Neural progenitor cell (in vitro differentiated cells): ENCODE measurements around the gene ERMAP. TPM values are rescaled to one million over a fixed set of nuclear protein-coding genes. Genes with fewer than 3 reads are reported as not detected.

Experiments
- DNase-seq: peaks from one replicate; pipeline ENCODE4 v3.0.0-alpha.2; 2016; ENCODE audit warnings: low spot score
- H2AFZ ChIP-seq: fragments of 200-600 bp; sonication (generic); replicated peaks from 2 replicates; pipeline ENCODE4 v1.6.1; 2016; ENCODE audit warnings: antibody characterized with exemption
- H3F3A ChIP-seq: fragments of 200-600 bp; sonication (generic); 2 replicates; pipeline ENCODE4 v1.6.1; 2016; ENCODE audit warnings: antibody characterized with exemption, low read depth
- H3K27ac ChIP-seq: fragments of 200-600 bp; sonication (generic); 2 replicates; pipeline ENCODE4 v1.5.1; 2016; ENCODE audit warnings: mild to moderate bottlenecking
- H3K27me3 ChIP-seq: fragments of 200-600 bp; sonication (generic); 2 replicates; pipeline ENCODE4 v1.6.1; 2016; ENCODE audit warnings: mild to moderate bottlenecking, moderate library complexity
- H3K36me3 ChIP-seq: fragments of 200-600 bp; sonication (generic); 2 replicates; pipeline ENCODE4 v1.5.1; 2016
- H3K4me1 ChIP-seq: fragments of 200-600 bp; sonication (generic); 2 replicates; pipeline ENCODE4 v1.6.1; 2016; ENCODE audit warnings: mixed run types
- H3K4me2 ChIP-seq: fragments of 200-600 bp; sonication (generic); 2 replicates; pipeline ENCODE4 v1.6.1; 2016
- H3K4me3 ChIP-seq: fragments of 200-600 bp; sonication (generic); 2 replicates; pipeline ENCODE4 v1.5.1; 2016
- H3K79me2 ChIP-seq: fragments of 200-600 bp; sonication (generic); 2 replicates; pipeline ENCODE4 v1.6.1; 2016; ENCODE audit warnings: low read depth
- H3K9ac ChIP-seq: fragments of 200-600 bp; sonication (generic); 2 replicates; pipeline ENCODE4 v1.6.1; 2016
- H3K9me3 ChIP-seq: fragments of 200-600 bp; sonication (generic); 2 replicates; pipeline ENCODE4 v1.5.1; 2016; ENCODE audit warnings: low read depth
- H4K20me1 ChIP-seq: fragments of 200-600 bp; sonication (generic); 2 replicates; pipeline ENCODE4 v1.6.1; 2016; ENCODE audit warnings: low read depth
- H3K27ac Mint-ChIP-seq: 3 replicates; pipeline ENCODE4 v1.8.0; 2021; ENCODE audit warnings: mixed read lengths
- H3K27me3 Mint-ChIP-seq: 2 replicates; pipeline ENCODE4 v1.8.0; 2022; ENCODE audit warnings: low read depth, mild to moderate bottlenecking, inconsistent platforms, moderate library complexity, mixed read lengths; ENCODE audit not compliant: insufficient read depth
- H3K36me3 Mint-ChIP-seq: 3 replicates; pipeline ENCODE4 v1.8.0; 2021; ENCODE audit warnings: mixed read lengths
- H3K4me1 Mint-ChIP-seq: 3 replicates; pipeline ENCODE4 v1.8.0; 2021; ENCODE audit warnings: mixed read lengths
- H3K4me3 Mint-ChIP-seq: 3 replicates; pipeline ENCODE4 v1.8.0; 2021; ENCODE audit warnings: mild to moderate bottlenecking, moderate library complexity, mixed read lengths
- H3K9me3 Mint-ChIP-seq: 3 replicates; pipeline ENCODE4 v1.8.0; 2020; ENCODE audit warnings: mixed read lengths
- EZH2 ChIP-seq: fragments of 200-600 bp; sonication (generic); IDR thresholded peaks from 2 replicates; pipeline ENCODE4 v1.6.1; 2017; ENCODE audit warnings: antibody characterized with exemption, mild to moderate bottlenecking, moderate library complexity
- EZH2phosphoT487 ChIP-seq: fragments of 200-600 bp; sonication (generic); IDR thresholded peaks from 2 replicates; pipeline ENCODE4 v1.6.1; 2017; ENCODE audit warnings: antibody characterized with exemption
- total RNA-seq: library from RNA; depleted of rRNA; stranded (reverse); fragments of >200 nt; gene quantifications from 2 replicates; pipeline ENCODE4 v1.2.3, GENCODE V29; 2015; ENCODE audit warnings: low replicate concordance
- TF ChIP-seq, protein P1 (sequence below): fragments of 200-600 bp; sonication (generic); IDR thresholded peaks from 2 replicates; pipeline ENCODE4 v1.5.1; 2017; ENCODE audit warnings: antibody characterized with exemption, mild to moderate bottlenecking

Gene ERMAP
- total RNA-seq, 1 donor from 2014 or later, result 2.2 TPM

DNA sequence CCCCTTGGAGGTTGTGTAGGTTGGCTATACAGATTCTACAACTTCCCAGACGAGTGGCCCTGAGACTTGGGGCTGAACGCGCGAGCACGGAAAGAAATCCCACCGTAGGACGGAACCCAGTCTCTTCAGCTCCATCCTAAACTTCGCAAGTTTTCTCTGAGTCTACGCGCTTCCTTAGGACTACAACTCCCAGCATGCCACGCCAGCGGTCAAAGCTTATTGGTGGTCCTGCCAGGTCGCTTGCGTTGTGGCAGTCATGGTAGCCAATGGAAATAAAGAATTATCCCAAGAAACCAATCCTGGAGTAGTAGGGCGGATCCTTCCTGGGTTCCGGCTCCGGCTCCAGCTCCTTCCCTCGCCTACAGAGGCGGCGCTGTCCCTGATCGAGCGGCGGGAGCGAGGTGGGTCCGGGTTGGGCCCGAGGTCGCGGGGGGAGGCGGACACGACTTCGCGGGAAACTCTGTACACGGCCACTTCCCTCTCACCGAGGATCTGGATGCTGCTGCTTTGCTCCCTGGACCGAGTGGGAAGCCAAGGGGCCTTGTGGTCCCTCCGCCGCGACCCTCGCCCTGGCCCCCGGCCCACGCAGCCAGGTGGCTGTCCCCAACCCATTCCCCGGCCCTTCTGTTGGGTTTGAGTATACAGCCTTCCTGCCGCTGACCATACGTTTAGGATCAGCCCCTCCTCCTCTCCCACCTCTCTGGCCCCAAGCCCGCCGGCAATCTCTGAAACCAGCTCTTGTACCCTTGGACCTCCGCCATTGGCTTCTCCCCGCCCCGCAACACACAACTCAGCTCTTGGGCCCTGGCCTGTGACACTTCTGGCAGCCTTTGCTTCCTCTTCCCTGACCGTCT lies 29.6 kb downstream of the ERMAP start, which contains the start of gene ZNF691:
Gene ZNF691, plus strand, starts transcription at position 357 of the 854 bp plus-strand sequence. CDS start 3,046 bp downstream, outside the sequence.
- peaks cover 4% of the 10 kb centered on the region for H3K36me3 ChIP-seq
- H3K79me2 ChIP-seq, result peaks cover 32% of the 10 kb centered on the region
- peak within 1 kb of the TSS; percentile 57 for H3K9ac ChIP-seq
- H3K36me3 Mint-ChIP-seq, result peaks cover 33% of the 10 kb centered on the region
- H4K20me1 ChIP-seq, result peaks cover 14% of the 10 kb centered on the region
- H3K4me1 Mint-ChIP-seq, result peaks cover 16% of the 10 kb centered on the region
- no peak within 1 kb of the TSS for H3K27ac ChIP-seq
- no peak for TF ChIP-seq EZH2
- TF ChIP-seq, protein P1, sequence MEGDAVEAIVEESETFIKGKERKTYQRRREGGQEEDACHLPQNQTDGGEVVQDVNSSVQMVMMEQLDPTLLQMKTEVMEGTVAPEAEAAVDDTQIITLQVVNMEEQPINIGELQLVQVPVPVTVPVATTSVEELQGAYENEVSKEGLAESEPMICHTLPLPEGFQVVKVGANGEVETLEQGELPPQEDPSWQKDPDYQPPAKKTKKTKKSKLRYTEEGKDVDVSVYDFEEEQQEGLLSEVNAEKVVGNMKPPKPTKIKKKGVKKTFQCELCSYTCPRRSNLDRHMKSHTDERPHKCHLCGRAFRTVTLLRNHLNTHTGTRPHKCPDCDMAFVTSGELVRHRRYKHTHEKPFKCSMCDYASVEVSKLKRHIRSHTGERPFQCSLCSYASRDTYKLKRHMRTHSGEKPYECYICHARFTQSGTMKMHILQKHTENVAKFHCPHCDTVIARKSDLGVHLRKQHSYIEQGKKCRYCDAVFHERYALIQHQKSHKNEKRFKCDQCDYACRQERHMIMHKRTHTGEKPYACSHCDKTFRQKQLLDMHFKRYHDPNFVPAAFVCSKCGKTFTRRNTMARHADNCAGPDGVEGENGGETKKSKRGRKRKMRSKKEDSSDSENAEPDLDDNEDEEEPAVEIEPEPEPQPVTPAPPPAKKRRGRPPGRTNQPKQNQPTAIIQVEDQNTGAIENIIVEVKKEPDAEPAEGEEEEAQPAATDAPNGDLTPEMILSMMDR, result peak; percentile 51
- H3K9me3 ChIP-seq, result no peaks in the 10 kb centered on the region
- H3F3A ChIP-seq, result peaks cover 12% of the 10 kb centered on the region
- H3K4me2 ChIP-seq, result peak within 1 kb of the TSS; percentile 93
- peaks cover 15% of the 10 kb centered on the region for H3K9me3 Mint-ChIP-seq
- peak within 1 kb of the TSS; percentile 95 for H3K4me3 Mint-ChIP-seq
- peak within 1 kb of the TSS; percentile 96 for H2AFZ ChIP-seq
- no peaks in the 10 kb centered on the region for H3K27me3 ChIP-seq
- H3K4me1 ChIP-seq, result peaks cover 12% of the 10 kb centered on the region
- H3K27ac Mint-ChIP-seq, result peak within 1 kb of the TSS; percentile 52
- H3K27me3 Mint-ChIP-seq, result no peaks in the 10 kb centered on the region
- peak; percentile 98 for DNase-seq
- H3K4me3 ChIP-seq, result peak within 1 kb of the TSS; percentile 78

DNA sequence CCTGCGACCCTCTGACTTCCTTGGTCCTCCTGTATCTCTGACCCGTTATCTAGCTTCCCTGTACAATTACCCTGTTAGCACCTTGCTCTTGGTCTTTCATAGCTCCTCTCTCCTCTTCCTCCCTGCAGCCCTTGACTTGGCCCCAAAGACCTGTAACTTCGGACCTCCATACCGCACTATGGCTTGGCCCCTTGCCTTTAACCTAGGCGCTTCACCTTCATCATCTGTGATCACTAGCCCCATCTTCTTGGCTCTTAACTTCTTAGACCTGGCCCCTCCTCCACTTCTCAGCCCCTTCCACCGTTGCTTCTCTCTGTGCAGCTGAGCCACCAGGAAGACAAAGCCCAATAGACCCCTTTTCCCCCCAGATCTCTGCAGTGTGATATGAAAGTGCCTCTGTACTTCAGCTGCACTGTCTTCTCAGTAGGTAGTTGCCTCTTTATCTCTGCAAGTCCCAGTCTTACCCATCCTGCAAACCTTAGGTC lies 30.2 kb downstream of the ERMAP start:
- Histone ChIP-seq H3K36me3 (peaks cover 4% of the 10 kb centered on the region), H4K20me1 (peaks cover 14% of the 10 kb centered on the region), H3K4me1 (peaks cover 12% of the 10 kb centered on the region), H3K9ac (peak overlapping the region; percentile 57), H3K4me3 (peak overlapping the region; percentile 78), H3K27ac (no peak overlapping the region), H3K79me2 (peaks cover 32% of the 10 kb centered on the region), H3K4me2 (peak overlapping the region; percentile 93), H3F3A (peaks cover 12% of the 10 kb centered on the region), H3K27me3 (no peaks in the 10 kb centered on the region), H2AFZ (peak overlapping the region; percentile 54), H3K9me3 (no peaks in the 10 kb centered on the region)
- Mint-ChIP-seq H3K4me3 (peak overlapping the region; percentile 95), H3K36me3 (peaks cover 38% of the 10 kb centered on the region), H3K27me3 (no peaks in the 10 kb centered on the region), H3K9me3 (peaks cover 16% of the 10 kb centered on the region), H3K4me1 (peaks cover 16% of the 10 kb centered on the region), H3K27ac (peak overlapping the region; percentile 52)
- TF ChIP-seq, protein P1, result no peak
- TF ChIP-seq EZH2phosphoT487, result no peak
- TF ChIP-seq EZH2, result no peak
- DNase-seq, result no peak

DNA sequence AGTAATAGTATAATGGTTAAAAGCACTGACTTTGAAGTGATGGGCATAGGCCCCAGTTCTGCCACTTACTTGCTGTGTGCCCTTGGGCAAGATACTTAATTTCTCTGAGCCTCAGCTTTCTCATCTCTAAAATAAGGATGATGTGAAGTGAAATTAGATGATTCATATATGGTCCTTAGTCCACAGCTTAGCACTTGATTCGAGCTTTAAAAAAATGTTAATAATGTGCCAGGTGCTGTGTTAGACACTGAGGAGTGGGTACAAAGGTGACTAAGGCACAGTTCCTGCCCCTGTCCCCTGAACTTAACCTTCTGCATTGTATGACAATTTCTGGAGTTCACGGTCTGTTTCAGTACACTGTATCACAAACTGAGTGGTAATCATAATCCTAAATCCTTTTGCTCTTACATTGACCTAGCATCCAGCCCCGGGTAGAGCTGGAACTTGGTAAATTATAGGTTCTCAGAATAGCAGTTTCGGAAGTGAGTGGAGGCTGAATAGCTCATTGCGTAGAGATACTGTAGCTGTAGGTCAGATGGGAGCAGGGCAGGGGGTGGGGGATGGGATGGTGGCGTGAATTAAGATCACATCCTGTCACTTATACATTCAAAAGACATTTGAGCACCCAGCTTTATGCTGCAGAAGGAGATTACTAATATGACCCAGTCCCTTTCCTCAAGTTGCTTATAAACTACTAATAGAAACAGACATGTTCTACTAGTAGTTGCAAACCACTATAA lies 31.0 kb downstream of the ERMAP start:
- peaks cover 32% of the 10 kb centered on the region for H3K79me2 ChIP-seq
- Mint-ChIP-seq H3K4me1 (peaks cover 16% of the 10 kb centered on the region), H3K9me3 (peaks cover 20% of the 10 kb centered on the region), H3K27ac (no peak overlapping the region), H3K4me3 (peak overlapping the region; percentile 95), H3K36me3 (peaks cover 43% of the 10 kb centered on the region), H3K27me3 (peaks cover 2% of the 10 kb centered on the region)
- peak overlapping the region; percentile 78 for H3K4me3 ChIP-seq
- H3K4me1 ChIP-seq, result peaks cover 12% of the 10 kb centered on the region
- no peaks in the 10 kb centered on the region for H3K9me3 ChIP-seq
- peak overlapping the region; percentile 93 for H3K4me2 ChIP-seq
- H3K27ac ChIP-seq, result no peak overlapping the region
- H3K27me3 ChIP-seq, result no peaks in the 10 kb centered on the region
- H3K9ac ChIP-seq, result peak overlapping the region; percentile 57
- H4K20me1 ChIP-seq, result peaks cover 14% of the 10 kb centered on the region
- H3K36me3 ChIP-seq, result peaks cover 4% of the 10 kb centered on the region
- TF ChIP-seq, protein P1, result no peak
- TF ChIP-seq EZH2phosphoT487 (no peak), EZH2 (no peak)
- DNase-seq, result no peak
- no peak overlapping the region for H2AFZ ChIP-seq
- H3F3A ChIP-seq, result peaks cover 12% of the 10 kb centered on the region
